KMS-11 (cell line): ENCODE results near the gene GOLT1A.

Experiments used
- H2AFZ ChIP-seq: fragments of 200-600 bp; sonication (generic); 2 replicates; pipeline ENCODE4 v1.6.1; 2016; ENCODE audit warnings: antibody characterized with exemption, mixed run types, low read depth
- H3K27ac ChIP-seq: fragments of 200-600 bp; sonication (generic); 2 replicates; pipeline ENCODE4 v1.6.1; 2016; ENCODE audit warnings: mild to moderate bottlenecking, mixed run types
- H3K27me3 ChIP-seq: fragments of 200-600 bp; sonication (generic); 2 replicates; pipeline ENCODE4 v1.6.1; 2017; ENCODE audit warnings: mild to moderate bottlenecking, low read depth, mixed run types, moderate library complexity; ENCODE audit not compliant: insufficient read depth
- H3K36me3 ChIP-seq: fragments of 200-600 bp; sonication (generic); 2 replicates; pipeline ENCODE4 v1.6.1; 2017; ENCODE audit warnings: mild to moderate bottlenecking, mixed run types; ENCODE audit not compliant: insufficient read depth
- H3K4me1 ChIP-seq: fragments of 200-600 bp; sonication (generic); 2 replicates; pipeline ENCODE4 v1.6.1; 2016; ENCODE audit warnings: mild to moderate bottlenecking, low read depth, mixed run types; ENCODE audit not compliant: poor library complexity, severe bottlenecking
- H3K4me2 ChIP-seq: fragments of 200-600 bp; sonication (generic); 2 replicates; pipeline ENCODE4 v1.7.0; 2016; ENCODE audit warnings: mild to moderate bottlenecking, mixed run types
- H3K4me3 ChIP-seq: fragments of 200-600 bp; sonication (generic); IDR thresholded peaks from 2 replicates; pipeline ENCODE4 v1.6.1; 2017; ENCODE audit warnings: low read depth, low read length, mixed read lengths; ENCODE audit not compliant: insufficient read depth
- H3K79me2 ChIP-seq: fragments of 200-600 bp; sonication (generic); 2 replicates; pipeline ENCODE4 v1.6.1; 2016; ENCODE audit warnings: low read depth, mixed run types; ENCODE audit not compliant: insufficient read depth
- H3K9ac ChIP-seq: fragments of 200-600 bp; sonication (generic); 2 replicates; pipeline ENCODE4 v1.6.1; 2016; ENCODE audit warnings: mild to moderate bottlenecking, mixed run types
- H4K20me1 ChIP-seq: fragments of 200-600 bp; sonication (generic); 2 replicates; pipeline ENCODE4 v1.6.1; 2016; ENCODE audit warnings: mild to moderate bottlenecking, mixed run types; ENCODE audit not compliant: insufficient read depth
- CTCF ChIP-seq: fragments of 200-600 bp; sonication (generic); conservative IDR thresholded peaks from 2 replicates; pipeline ENCODE4 v1.6.1; 2017; ENCODE audit warnings: low read depth, mild to moderate bottlenecking, antibody characterized with exemption, low read length, moderate library complexity, mixed read lengths

GOLT1A gene

GRCh38 chr1:204261266-204261665, 47.5 kb upstream of the GOLT1A start:
- Histone ChIP-seq H3K36me3 (no peaks in the 10 kb centered on the region), H3K4me3 (no peak overlapping the region), H3K4me2 (no peak overlapping the region), H4K20me1 (no peaks in the 10 kb centered on the region), H3K27ac (no peak overlapping the region), H3K27me3 (peaks cover 17% of the 10 kb centered on the region), H3K4me1 (no peaks in the 10 kb centered on the region), H2AFZ (no peak overlapping the region), H3K9ac (no peak overlapping the region), H3K79me2 (no peaks in the 10 kb centered on the region)
- TF ChIP-seq CTCF, result no peak

- H3K27ac ChIP-seq, result no peak overlapping the region
- no peaks in the 10 kb centered on the region for H4K20me1 ChIP-seq
- TF ChIP-seq CTCF, result no peak
- no peak overlapping the region for H2AFZ ChIP-seq
- no peaks in the 10 kb centered on the region for H3K36me3 ChIP-seq
- H3K27me3 ChIP-seq, result peaks cover 17% of the 10 kb centered on the region
- no peaks in the 10 kb centered on the region for H3K4me1 ChIP-seq
- H3K4me3 ChIP-seq, result no peak overlapping the region
- no peak overlapping the region for H3K4me2 ChIP-seq
- no peaks in the 10 kb centered on the region for H3K79me2 ChIP-seq
- H3K9ac ChIP-seq, result no peak overlapping the region
These were observed 46.9 kb upstream of the GOLT1A start for GRCh38 chr1:204260601-204261197.

- no peak overlapping the region for H3K9ac ChIP-seq
- H3K4me2 ChIP-seq, result no peak overlapping the region
- no peaks in the 10 kb centered on the region for H3K36me3 ChIP-seq
- H3K4me1 ChIP-seq, result no peaks in the 10 kb centered on the region
- peaks cover 17% of the 10 kb centered on the region for H3K27me3 ChIP-seq
- H3K79me2 ChIP-seq, result no peaks in the 10 kb centered on the region
- H4K20me1 ChIP-seq, result no peaks in the 10 kb centered on the region
- H3K27ac ChIP-seq, result no peak overlapping the region
- no peak overlapping the region for H3K4me3 ChIP-seq
- no peak for TF ChIP-seq CTCF
- H2AFZ ChIP-seq, result no peak overlapping the region
These were observed 46.0 kb upstream of the GOLT1A start for GRCh38 chr1:204259782-204260181.

- Histone ChIP-seq H4K20me1 (no peaks in the 10 kb centered on the region), H3K9ac (no peak overlapping the region), H3K4me2 (no peak overlapping the region), H3K4me3 (no peak overlapping the region), H3K27ac (no peak overlapping the region), H2AFZ (no peak overlapping the region), H3K27me3 (peaks cover 17% of the 10 kb centered on the region), H3K4me1 (no peaks in the 10 kb centered on the region), H3K36me3 (no peaks in the 10 kb centered on the region), H3K79me2 (no peaks in the 10 kb centered on the region)
- no peak for TF ChIP-seq CTCF
These were observed 45.4 kb upstream of the GOLT1A start for GRCh38 chr1:204259196-204259595.
